K562 (cell line): ENCODE results near the gene FOXO3. TPM values are rescaled to one million over a fixed set of nuclear protein-coding genes. Genes with fewer than 3 reads are reported as not detected.

Experiments
- ATAC-seq: fragments of 200-7000 bp; cut with Tn5 transposase; 3 replicates; pipeline ENCODE4 v1.9.1; 2020; ENCODE audit warnings: moderate library complexity
- BruUV-seq: library from RNA; stranded (reverse); fragments of 400-500 nt; replicated peaks from 2 replicates; lab custom pipeline; 2021; lab: Mats Ljungman, UMichigan
- CTCF ChIA-PET: fragments of 300-600 bp; formaldehyde crosslinking; extraction: SDS; loops from one replicate; lab custom pipeline; 2021; ENCODE audit warnings: low intra/inter-chr PET ratio; lab: Yijun Ruan, JAX
- POLR2A ChIA-PET: fragments of 300-600, 350-650 bp; sonication (Branson Sonifier 250); formaldehyde crosslinking; extraction: SDS; loops from one replicate; lab custom pipeline; 2021; ENCODE audit warnings: antibody characterized with exemption, inconsistent platforms; lab: Yijun Ruan, JAX
- DNase-seq, 4 experiments: peaks; one replicate each; pipeline versions ENCODE4 v3.0.0 to v3.0.0-alpha.2; 2011 to 2018; ENCODE audit warnings: low spot score in 3 of 4, mixed read lengths in 3 of 4; ENCODE audit errors: extremely low read depth in 1 of 4
- FAIRE-seq: peaks from 2 replicates; lab custom pipeline; 2011; peaks lifted over from hg19 to GRCh38; lab: Jason Lieb, UNC
- H2AFZ ChIP-seq: 2 replicates; pipeline ENCODE4 v1.6.0; 2011; ENCODE audit warnings: low read depth, low read length, control low read depth, inconsistent platforms
- H3K27ac ChIP-seq: fragments of 200-600 bp; 3 replicates; pipeline ENCODE4 v1.8.0; 2011; ENCODE audit warnings: low read depth, mild to moderate bottlenecking, control low read depth, inconsistent platforms, low read length, moderate library complexity, mixed read lengths; ENCODE audit errors: extremely low read depth
- H3K27me3 ChIP-seq, 2 experiments: fragments of 300-600 bp in 1 of 2; 2 replicates in 1 of 2; 3 replicates in 1 of 2; pipeline versions ENCODE4 v1.6.0 to v1.8.0; 2011; ENCODE audit warnings: inconsistent platforms in 2 of 2, low read length in 2 of 2, mild to moderate bottlenecking in 1 of 2, mixed read lengths in 1 of 2, moderate library complexity in 1 of 2; ENCODE audit not compliant: control insufficient read depth in 2 of 2, insufficient read depth in 2 of 2
- H3K36me3 ChIP-seq: fragments of 300-600 bp; 3 replicates; pipeline ENCODE4 v1.8.0; 2011; ENCODE audit warnings: mild to moderate bottlenecking, low read length, inconsistent platforms; ENCODE audit not compliant: control insufficient read depth, insufficient read depth
- H3K4me1 ChIP-seq, 2 experiments: fragments of 200-600 bp in 1 of 2; replicated peaks in 1 of 2; 2 replicates in 1 of 2; 3 replicates in 1 of 2; pipeline versions ENCODE4 v1.5.1 to v1.8.0; 2011; ENCODE audit warnings: inconsistent platforms in 2 of 2, low read length in 2 of 2, mild to moderate bottlenecking in 1 of 2, mixed read lengths in 1 of 2, moderate library complexity in 1 of 2; ENCODE audit not compliant: control insufficient read depth in 2 of 2, insufficient read depth in 2 of 2
- H3K4me2 ChIP-seq: 2 replicates; pipeline ENCODE4 v1.6.1; 2011; ENCODE audit warnings: low read length, control low read depth, inconsistent platforms, mixed read lengths; ENCODE audit not compliant: insufficient read depth
- H3K4me3 ChIP-seq: fragments of 200-600 bp; sonication (generic), shearing (Covaris generic); 2 replicates; pipeline ENCODE4 v1.5.1; 2016; ENCODE audit warnings: control low read depth, inconsistent platforms
- H3K79me2 ChIP-seq: fragments of 200-600 bp; 3 replicates; pipeline ENCODE4 v1.8.0; 2011; ENCODE audit warnings: low read length, inconsistent platforms; ENCODE audit not compliant: control insufficient read depth, insufficient read depth
- H3K9ac ChIP-seq, 2 experiments: 2 replicates each; pipeline versions ENCODE4 v1.6.0 to v1.6.1; 2011; ENCODE audit warnings: low read depth in 2 of 2, low read length in 2 of 2, control low read depth in 1 of 2, inconsistent platforms in 1 of 2, mild to moderate bottlenecking in 1 of 2, mixed read lengths in 1 of 2; ENCODE audit not compliant: insufficient read depth in 1 of 2
- H3K9me1 ChIP-seq: one replicate; pipeline ENCODE4 v1.6.0; 2011; ENCODE audit warnings: inconsistent platforms, mild to moderate bottlenecking, low read length, moderate library complexity; ENCODE audit not compliant: control insufficient read depth, insufficient read depth
- H3K9me3 ChIP-seq: replicated peaks from 2 replicates; pipeline ENCODE4 v1.5.1; 2011; ENCODE audit warnings: low read depth, low read length, inconsistent platforms; ENCODE audit not compliant: control insufficient read depth, insufficient read depth
- H4K20me1 ChIP-seq: replicated peaks from 2 replicates; pipeline ENCODE4 v1.6.1; 2011; ENCODE audit warnings: low read length, inconsistent platforms, mixed read lengths; ENCODE audit not compliant: control insufficient read depth, insufficient read depth
- CREB5 ChIP-seq: fragments of 250-450 bp; sonication (Bioruptor Pico); IDR thresholded peaks from 2 replicates; pipeline ENCODE4 v1.5.0; 2020; ENCODE audit warnings: mild to moderate bottlenecking
- ELK3 ChIP-seq: fragments of 450-650 bp; formaldehyde crosslinking; IDR thresholded peaks from 2 replicates; pipeline ENCODE4 v1.4.0; 2020; ENCODE audit warnings: mild to moderate bottlenecking
- FOXK1 ChIP-seq: sonication (generic); formaldehyde crosslinking; IDR thresholded peaks from 2 replicates; pipeline ENCODE4 v1.8.0; 2022; ENCODE audit warnings: missing genetic modification reagents, mild to moderate bottlenecking, borderline replicate concordance
- GATAD2B ChIP-seq: fragments of 450-650 bp; IDR thresholded peaks from 2 replicates; pipeline ENCODE4 v1.6.1; 2017; ENCODE audit warnings: mild to moderate bottlenecking, borderline replicate concordance
- GTF3C2 ChIP-seq: IDR thresholded peaks from 3 replicates; pipeline ENCODE4 v1.6.1; 2011; ENCODE audit warnings: borderline replicate concordance, mild to moderate bottlenecking, moderate library complexity; ENCODE audit not compliant: insufficient read length; ENCODE audit errors: extremely low read depth
- HDAC6 ChIP-seq: IDR thresholded peaks from 2 replicates; pipeline ENCODE4 v1.6.1; 2012; ENCODE audit warnings: low read depth, mild to moderate bottlenecking, control low read depth, inconsistent platforms, low read length, moderate library complexity
- KLF16 ChIP-seq: IDR thresholded peaks from 2 replicates; pipeline ENCODE4 v1.6.1; 2016; ENCODE audit warnings: antibody characterized with exemption
- RFX5 ChIP-seq: IDR thresholded peaks from 2 replicates; pipeline ENCODE4 v1.6.1; 2011; ENCODE audit warnings: low read depth, mild to moderate bottlenecking, improper control_type of control experiment, low read length
- SIN3A ChIP-seq, 2 experiments: fragments of 150-350 bp in 1 of 2; IDR thresholded peaks; 2 replicates each; pipeline ENCODE4 v1.6.1; 2011 to 2016; ENCODE audit warnings: borderline replicate concordance in 2 of 2, low read depth in 2 of 2, low read length in 2 of 2, mild to moderate bottlenecking in 2 of 2, moderate library complexity in 2 of 2; ENCODE audit not compliant: control insufficient read depth in 1 of 2
- SNIP1 ChIP-seq: fragments of 450-650 bp; IDR thresholded peaks from 2 replicates; pipeline ENCODE4 v1.7.1; 2017; ENCODE audit warnings: low read depth, mild to moderate bottlenecking
- SP2 ChIP-seq: IDR thresholded peaks from 2 replicates; pipeline ENCODE4 v1.6.1; 2011; ENCODE audit warnings: mild to moderate bottlenecking, low read depth, low read length, moderate library complexity; ENCODE audit not compliant: poor library complexity, severe bottlenecking; ENCODE audit errors: extremely low read depth
- ZNF655 ChIP-seq: fragments of 250-450 bp; sonication (Bioruptor Pico); IDR thresholded peaks from 2 replicates; pipeline ENCODE4 v1.5.0; 2021
- ZZZ3 ChIP-seq: fragments of 450-650 bp; IDR thresholded peaks from 2 replicates; pipeline ENCODE4 v1.6.1; 2016; ENCODE audit warnings: antibody characterized with exemption, mild to moderate bottlenecking, moderate library complexity
- WGBS: fragments of 100-300 bp; shearing (Covaris generic); methylation state at CpG from one replicate; pipeline ENCODE4 v1.1.6; 2016; ENCODE audit warnings: low coverage, mixed read lengths; ENCODE audit not compliant: insufficient coverage; ENCODE audit errors: missing lambda C conversion rate; 5-methylcytosine and 5-hydroxymethylcytosine counted together
- in situ Hi-C: fragments of 300-500 bp; cut with MboI; formaldehyde crosslinking; loops from 4 replicates; pipeline ENCODE4 v1.15.0; 2018; ENCODE audit warnings: inconsistent platforms, mixed read lengths
- intact Hi-C: fragments of 100-400 bp; cut with micrococcal nuclease; formaldehyde crosslinking; loops from 2 replicates; pipeline ENCODE4 v1.14.2; 2022
- polyA plus RNA-seq, 8 experiments: library from polyadenylated mRNA; depleted of rRNA in 4 of 8; stranded (reverse) in 5 of 8; unstranded in 3 of 8; fragments of >200 nt; fragmentation: Nextera tagmentation in 2 of 8; fragmentation: Illumina TruSeq in 1 of 8; extraction: Ambion mirVana in 2 of 8; extraction: Trizol in 1 of 8; gene quantifications; 2 replicates each; pipeline versions ENCODE4 v1.2.1 to v1.2.3, GENCODE V29; 2011 to 2014; ENCODE audit warnings: inconsistent platforms in 1 of 8, missing spikeins in 1 of 8
- total RNA-seq, 7 experiments: library from RNA; depleted of rRNA in 6 of 7; stranded (reverse); fragments of >200 nt in 6 of 7; fragmentation: Illumina TruSeq in 2 of 7; extraction: Trizol in 2 of 7; gene quantifications; 2 replicates each; pipeline versions ENCODE4 v1.2.1 to v1.2.3, GENCODE V29; 2011 to 2021; ENCODE audit warnings: low replicate concordance in 1 of 7

The FOXO3 gene
- total and polyA plus RNA-seq, 9 of the 15 experiments (the other 6 are each of a cell fraction or from before 2014, with no cell fraction given), result 3.0 to 14.6 (median 6.0) TPM

- TF ChIP-seq GTF3C2, result no peak
- no peak for TF ChIP-seq SIN3A (IDR thresholded peaks at IDR 0.05; ENCODE audit: borderline replicate concordance in 2 of 2, control insufficient read depth in 1 of 2, low read depth in 2 of 2, low read length in 2 of 2)
- no peak for TF ChIP-seq GATAD2B
- no peak for TF ChIP-seq HDAC6
Observed at GRCh38 chr6:108721286-108721685, 160.6 kb downstream of the FOXO3 start (continued).

GRCh38 chr6:108723594-108723993 lies 162.9 kb downstream of the FOXO3 start:
- ATAC-seq (no peak), FAIRE-seq (no peak), DNase-seq (no peak)
- peaks cover 5 to 15% of the 10 kb centered on the region in 2 experiments; a peak in 3 of 5 replicates for H3K27me3 ChIP-seq
- in situ Hi-C loops, result no loop called here
- no peak overlapping the region for H3K4me2 ChIP-seq
- 6% methylated on average over 1 of the region's 1 CpG for WGBS
- no TSS peak for BruUV-seq
- ChIA-PET CTCF (no interaction called here), POLR2A (no interaction called here)
- intact Hi-C loops, result no loop called here
- H4K20me1 ChIP-seq, result no peaks in the 10 kb centered on the region
- no peaks in the 10 kb centered on the region for H3K36me3 ChIP-seq
- no peak overlapping the region for H3K27ac ChIP-seq
- H3K4me3 ChIP-seq, result no peak overlapping the region
- no peaks in the 10 kb centered on the region for H3K9me3 ChIP-seq
- H3K9me1 ChIP-seq, result no peaks in the 10 kb centered on the region
- no peak overlapping the region for H3K9ac ChIP-seq
- H3K79me2 ChIP-seq, result no peaks in the 10 kb centered on the region
- H2AFZ ChIP-seq, result no peak overlapping the region
- H3K4me1 ChIP-seq, result peaks cover 0 to 3% of the 10 kb centered on the region in 2 experiments; a peak in 1 of 5 replicates
- TF ChIP-seq ELK3 (CRISPR knock-in tag), result no peak
- no peak for TF ChIP-seq KLF16
- TF ChIP-seq CREB5 (CRISPR knock-in tag), result no peak
- no peak for TF ChIP-seq RFX5
- no peak for TF ChIP-seq HDAC6
- TF ChIP-seq SNIP1, result no peak
- TF ChIP-seq SP2, result no peak
- no peak for TF ChIP-seq ZNF655 (CRISPR knock-in tag)
- TF ChIP-seq ZZZ3, result no peak
- TF ChIP-seq FOXK1 (CRISPR knock-in tag), result no peak
